ENCODE results near the gene NCL.
A peak's percentile ranks its signal among the peaks of the same experiment; 100 is the strongest.
"Not testable (repeated sequence)": the region's sequence is repeated elsewhere in the genome, so short reads cannot be mapped to it uniquely, and the experiment has no call there.

Gene NCL

DNA sequence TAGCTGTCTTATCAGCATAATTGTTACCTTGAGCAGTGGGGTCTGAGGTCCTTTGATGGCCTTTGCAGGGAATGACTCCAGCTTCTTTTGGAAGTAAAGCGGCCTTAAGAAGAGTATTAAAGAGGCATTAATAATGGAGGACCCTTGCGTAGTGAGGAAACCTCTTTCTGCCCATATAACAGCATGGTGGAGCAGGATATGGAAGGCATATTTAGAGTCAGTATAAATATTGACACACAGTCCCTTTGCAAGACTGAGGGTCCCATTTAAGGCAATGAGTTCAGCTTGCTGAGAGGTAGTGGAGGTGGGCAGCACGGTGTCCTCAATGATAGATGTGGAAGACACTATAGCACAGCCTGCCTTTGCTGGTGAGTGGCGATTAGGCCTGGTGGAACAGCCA is 32.7 kb downstream of the NCL start:
- DNase-seq (ENCODE audit: low spot score) (no peak), FAIRE-seq (peak; percentile 42)

DNA sequence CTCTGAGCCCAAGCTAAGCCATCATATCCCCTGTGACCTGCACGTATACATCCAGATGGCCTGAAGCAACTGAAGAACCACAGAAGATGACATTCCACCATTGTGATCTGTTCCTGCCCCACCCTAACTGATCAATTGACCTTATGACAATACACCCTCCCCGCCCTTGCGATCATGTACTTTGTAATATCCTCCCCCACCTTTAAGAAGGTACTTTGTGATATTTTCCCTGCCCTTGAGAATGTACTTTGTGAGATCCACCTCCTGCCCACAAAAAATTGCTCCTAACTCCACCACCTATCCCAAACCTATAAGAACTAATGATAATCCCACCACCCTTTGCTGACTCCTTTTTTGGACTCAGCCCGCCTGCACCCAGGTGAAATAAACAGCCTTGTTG is 33.8 kb downstream of the NCL start:
- not testable (repeated sequence) for FAIRE-seq; DNase-seq (ENCODE audit: low spot score)

DNA sequence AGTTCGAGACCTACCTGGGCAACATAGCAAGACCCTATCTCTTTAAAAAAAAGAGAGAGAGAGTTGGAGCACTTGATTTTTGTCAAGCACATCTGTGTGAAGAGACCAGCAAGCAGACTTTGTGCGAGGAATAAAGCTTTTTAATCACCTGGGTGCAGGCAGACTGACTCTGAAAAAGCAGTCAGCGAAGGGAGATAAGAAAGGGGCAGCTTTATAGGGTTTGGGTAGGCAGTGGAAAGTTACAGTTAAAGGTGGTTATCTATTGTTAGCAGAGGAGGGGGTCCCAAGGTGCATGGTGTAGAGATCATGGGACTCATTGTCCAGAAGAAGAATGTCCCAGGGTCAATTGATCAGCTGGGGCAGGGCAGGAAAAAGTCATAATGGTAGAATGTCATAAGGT is 34.4 kb downstream of the NCL start:
- FAIRE-seq, result no peak
- DNase-seq (ENCODE audit: low spot score), result no peak

DNA sequence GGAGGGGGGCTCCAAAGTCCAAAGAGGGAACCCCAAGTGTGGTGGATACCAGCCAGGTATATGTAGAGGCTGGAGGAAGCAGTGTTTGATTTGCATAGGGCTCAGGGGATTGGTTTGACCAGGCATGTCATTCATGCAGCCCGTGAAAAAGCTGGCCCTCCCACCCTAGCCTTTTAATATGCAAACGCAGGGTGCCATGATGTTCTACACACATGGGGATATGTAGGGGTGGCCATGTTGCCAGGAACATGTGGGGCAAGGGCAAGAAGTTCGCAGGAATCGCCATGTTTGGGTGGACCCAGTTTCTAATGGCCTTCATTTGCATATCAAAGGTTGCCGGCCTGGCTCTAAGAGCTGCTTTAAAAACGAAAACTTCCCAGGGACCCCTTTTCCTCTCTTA is 35.1 kb downstream of the NCL start:
- no peak for FAIRE-seq
- DNase-seq (ENCODE audit: low spot score), result no peak

DNA sequence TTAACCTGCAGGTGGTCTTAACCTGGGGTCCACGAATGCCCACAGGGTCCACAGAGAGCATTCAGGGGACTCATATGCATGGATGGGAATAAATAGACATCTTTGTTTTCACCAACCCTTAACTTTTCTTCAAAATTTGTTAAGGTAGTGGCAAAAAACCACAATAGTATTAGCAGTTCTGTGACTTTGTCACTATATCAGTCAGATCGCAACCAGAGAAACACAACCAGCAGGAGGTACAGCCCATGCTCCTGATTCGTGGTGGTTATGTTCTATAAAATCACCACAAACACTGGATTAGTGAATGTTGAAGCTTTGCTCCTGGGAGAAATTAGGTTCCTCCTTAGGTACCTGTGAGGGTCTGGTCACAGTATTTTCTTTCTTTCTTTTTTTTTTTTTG is 37.2 kb downstream of the NCL start:
- FAIRE-seq, result no peak
- no peak for DNase-seq (ENCODE audit: low spot score)

DNA sequence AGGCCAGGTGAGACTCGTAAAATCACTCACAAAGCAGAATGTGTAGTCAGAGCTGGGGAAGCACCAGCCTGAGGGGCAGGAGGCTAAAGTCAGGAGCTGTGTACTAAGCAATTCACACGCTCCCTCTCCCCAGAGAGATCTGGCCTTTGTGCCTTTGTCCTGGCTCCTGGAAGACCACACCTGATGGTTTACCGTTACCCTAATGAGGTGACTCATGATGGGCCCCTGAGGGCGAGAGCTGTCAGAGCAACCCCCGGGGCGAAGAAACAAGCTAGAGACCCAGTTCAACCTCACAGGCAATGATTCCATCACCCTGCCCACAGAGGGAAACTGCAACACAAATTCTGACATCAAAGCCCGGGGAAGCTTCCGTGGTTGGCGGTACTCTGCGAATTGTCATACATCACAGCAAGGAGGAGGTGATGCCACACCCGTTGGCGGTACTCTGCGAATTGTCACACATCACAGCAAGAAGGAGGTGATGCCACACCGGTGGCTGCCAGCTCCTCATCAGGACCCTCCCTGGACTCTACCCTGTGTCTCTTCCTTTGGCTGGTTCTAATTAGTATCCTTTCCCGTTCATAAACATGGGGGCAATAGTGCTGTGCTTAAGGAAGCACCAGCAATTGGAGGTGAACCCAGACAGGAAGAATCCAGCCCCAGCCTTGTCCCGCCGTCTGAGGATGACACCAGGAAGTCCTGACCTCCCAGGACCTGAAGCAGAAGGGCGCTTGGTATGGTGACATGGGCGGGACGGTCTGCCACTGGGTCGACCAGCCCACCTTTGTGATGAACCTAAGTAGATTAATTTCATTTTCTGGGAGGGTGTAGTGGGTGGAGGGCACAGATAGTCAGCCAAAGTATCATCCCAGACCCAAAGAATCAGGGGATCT is 38.2 kb downstream of the NCL start:
- no peak for FAIRE-seq

DNA sequence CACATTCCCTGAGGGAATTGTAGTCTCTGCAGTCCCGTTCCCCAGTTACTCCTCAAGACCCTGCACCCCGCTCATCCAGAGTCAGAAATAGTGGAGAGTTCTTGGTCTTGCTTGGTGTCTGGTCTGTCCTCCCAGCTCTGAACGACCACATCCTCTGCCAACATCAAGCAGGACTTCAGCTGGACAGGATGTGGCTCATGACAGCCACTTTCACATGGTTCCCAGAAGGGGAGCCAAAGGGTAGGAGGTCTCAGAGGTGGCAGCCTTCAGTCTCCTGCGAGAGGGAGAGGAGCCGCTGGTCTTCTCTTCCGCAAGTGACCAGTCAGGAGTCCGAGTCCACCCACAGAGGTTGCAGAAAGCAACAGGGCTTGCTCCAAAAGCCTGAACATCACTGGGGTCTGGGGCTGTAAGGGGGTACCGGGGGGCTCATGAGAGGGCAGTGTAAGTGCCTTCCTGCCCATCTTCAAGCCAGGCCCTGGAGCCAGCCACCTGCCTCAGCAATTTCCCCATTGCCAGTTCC is 38.9 kb downstream of the NCL start:
- FAIRE-seq (no peak), DNase-seq (ENCODE audit: low spot score) (no peak)

More for the DNA sequence above, 38.2 kb downstream of the NCL start:
- no peak for DNase-seq (ENCODE audit: low spot score)

DNA sequence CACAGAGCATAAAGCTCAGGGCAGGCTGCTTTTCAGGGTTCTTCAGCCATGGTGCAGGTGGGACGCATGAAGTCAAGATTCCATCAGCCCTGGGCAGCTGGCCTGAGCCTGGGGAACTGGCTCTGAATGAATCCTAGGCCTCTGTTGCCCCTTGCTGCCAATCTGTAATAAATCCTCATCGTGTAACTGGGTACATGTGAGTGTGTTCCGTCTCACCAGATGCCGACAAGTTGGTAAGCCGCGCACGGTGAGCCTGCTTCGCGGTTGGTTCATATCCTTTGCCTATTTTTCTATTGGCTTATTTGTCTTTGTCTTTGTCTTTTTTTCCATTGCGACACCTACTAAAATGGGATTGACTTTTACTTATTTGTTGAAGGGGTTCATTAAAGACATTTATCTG is 41.1 kb downstream of the NCL start:
- DNase-seq (ENCODE audit: low spot score), result no peak
- FAIRE-seq, result no peak

DNA sequence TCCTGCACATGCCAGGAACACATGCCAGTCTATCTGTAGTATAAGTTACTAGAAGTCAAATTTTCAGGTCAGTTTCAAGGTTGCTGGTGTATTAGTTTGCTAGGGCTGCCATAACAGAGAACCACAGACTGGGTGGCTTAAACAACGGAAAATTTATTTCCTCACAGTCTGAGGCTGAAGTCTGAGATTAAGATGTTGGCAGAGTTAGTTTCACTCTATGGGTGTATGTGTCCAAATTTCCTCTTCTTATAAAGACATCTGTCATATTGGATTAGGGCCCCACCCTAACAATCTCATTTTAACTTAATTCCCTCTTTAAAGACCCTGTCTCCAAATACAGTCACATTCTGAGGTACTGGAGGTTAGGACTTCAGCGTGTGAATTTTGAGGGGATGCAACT is 42.2 kb downstream of the NCL start:
- no peak for FAIRE-seq
- DNase-seq (ENCODE audit: low spot score), result no peak

DNA sequence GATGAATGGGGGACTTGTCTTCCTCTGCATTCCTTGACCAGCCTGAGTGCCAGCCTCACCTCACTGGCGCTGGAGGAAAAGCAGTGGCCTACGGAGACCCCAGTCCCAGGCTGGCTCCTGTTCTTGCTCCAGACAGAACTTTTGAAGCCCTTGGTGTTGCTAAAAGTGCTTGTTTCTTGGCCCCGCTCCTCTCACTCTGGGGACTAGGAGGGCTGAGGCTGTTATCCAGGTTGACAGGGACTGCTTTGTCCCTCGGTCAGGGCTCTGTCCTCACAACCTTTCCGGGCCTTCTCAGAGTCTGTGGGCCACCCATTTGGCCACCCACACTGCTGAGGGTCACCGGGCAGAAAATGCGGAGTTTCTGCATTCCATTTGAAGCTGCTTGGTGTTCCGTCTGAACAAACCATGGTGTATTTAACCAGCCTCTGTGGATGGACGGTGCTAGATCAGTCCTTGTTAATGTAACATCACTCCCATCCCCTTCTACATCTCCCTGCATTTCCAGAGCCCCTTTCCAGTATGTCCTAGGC is 43.2 kb downstream of the NCL start:
- FAIRE-seq, result no peak
- DNase-seq (ENCODE audit: low spot score), result no peak

DNA sequence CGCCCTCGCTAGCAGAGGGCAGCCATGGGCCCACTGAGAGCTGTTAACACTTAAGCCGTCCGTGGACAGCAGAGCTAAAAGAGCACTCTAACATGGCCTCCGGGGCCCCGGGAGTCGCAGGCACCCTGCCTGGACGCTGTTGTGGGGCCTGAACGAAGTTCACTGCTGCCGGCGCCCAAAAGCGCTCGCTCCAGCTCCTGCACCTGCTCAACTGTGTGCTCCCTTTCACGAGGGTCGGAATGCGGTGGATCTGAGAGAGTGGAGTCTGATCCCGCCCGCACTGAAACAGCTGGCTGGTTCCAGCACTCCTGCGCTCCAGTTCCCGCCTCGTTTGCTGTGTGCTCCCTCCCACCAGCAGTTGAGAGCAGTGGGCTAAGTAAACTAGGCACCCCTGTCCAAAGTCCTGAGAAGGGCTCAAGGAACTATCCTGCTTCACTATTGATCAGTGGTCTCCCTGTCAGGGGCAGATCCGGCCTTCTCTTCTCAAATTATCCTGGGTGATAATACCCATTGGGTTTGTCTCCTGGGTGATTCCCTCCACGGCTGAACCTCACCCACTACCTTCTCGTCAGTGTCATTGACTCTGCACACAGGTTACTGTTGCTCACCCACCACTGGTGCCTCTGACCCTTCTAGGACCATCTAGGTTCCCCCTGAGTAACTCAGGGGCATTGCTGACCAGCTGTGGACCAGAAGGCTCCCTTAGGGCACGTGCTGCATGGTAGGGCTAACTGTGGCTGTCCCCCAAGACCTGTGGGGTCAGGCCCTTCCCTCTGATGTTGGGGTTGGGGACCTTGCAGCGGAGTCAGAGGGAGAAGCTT is 45.3 kb downstream of the NCL start:
- no peak for DNase-seq (ENCODE audit: low spot score)
- FAIRE-seq, result no peak

DNA sequence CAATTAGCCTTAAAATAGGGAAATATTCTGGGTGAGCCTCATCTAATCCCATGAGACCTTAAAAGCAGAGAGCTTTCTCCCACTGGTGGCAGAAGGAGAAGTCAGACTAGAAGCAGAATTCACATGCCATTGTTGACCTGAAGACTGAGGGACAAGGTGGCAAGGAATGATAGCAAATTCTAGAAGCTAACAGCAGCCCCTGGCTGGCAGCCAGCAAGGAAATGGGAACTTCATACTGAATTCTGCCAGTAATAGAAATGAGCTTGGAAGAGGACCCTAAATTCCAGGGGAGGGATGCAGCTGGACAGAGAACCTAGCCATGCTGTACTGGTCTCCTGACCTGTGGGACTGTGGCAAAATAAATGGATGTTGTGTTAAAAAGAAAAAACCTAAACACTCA is 49.3 kb downstream of the NCL start:
- DNase-seq (ENCODE audit: low spot score), result no peak
- no peak for FAIRE-seq

DNA sequence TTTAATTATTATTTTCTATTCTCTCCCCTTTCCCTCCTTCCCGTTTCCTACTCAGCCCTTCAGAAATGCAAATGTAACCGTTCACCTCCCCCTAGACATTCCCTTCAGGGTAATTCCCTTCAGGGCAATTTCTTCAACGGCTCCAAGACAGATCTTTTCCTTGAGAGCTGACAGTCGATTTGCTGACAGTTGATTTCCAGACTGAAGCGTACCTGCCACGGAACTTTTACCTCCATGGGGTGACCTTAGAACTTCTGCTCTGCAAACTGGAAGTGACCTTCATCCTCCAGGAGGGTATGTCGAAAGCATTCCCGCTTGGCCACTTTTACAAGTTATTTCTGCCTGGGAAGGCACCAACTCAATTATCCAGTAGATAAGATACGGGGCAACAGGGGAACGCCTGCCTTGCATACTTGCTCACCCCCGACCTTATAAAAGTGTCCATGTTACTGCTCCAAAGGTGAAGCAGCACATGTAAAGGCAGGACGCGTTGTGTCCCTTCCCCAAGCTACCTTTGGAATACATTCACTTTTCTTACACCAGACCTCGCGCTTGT is 50.3 kb downstream of the NCL start:
- no peak for DNase-seq (ENCODE audit: low spot score)

DNA sequence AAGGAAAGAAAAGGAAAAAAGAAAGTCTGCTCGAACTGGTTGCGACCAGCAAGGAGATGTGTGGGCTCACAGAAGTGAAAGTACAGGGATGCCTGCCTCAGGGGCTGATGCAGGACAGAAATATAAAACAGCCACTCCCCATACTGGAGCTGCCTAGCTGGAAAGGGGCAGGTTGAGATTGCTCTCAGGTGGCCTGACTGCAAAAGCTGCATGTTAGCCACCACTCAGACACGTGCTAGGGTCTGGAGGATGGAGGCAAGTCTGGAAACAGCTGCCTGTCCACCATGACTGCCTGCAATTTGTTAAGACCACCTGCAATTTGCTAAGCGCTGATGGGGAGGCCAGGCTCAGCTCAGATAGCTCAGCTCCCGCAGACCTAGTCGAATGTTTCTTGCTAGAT is 50.8 kb downstream of the NCL start:
- no peak for DNase-seq (ENCODE audit: low spot score)
- FAIRE-seq, result no peak

More for the DNA sequence above, 50.3 kb downstream of the NCL start:
- FAIRE-seq, result no peak

DNA sequence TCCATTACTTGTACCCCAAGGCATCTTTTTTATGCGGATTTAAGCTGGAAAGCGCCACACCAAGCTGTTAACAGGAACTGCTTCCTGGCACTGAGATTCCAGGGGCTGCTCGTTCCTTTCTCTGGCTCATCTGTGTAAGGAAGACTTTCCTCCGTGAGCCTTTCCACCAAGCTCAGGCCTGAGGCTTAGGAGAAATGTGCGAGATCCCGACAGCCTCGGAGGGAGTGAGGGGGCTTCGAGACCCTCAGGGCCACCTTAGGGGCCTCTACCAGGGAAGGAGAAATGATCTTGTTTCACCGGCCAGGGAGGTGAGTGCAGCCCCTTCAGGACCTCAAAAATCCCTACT is 51.7 kb downstream of the NCL start:
- no peak for FAIRE-seq

DNA sequence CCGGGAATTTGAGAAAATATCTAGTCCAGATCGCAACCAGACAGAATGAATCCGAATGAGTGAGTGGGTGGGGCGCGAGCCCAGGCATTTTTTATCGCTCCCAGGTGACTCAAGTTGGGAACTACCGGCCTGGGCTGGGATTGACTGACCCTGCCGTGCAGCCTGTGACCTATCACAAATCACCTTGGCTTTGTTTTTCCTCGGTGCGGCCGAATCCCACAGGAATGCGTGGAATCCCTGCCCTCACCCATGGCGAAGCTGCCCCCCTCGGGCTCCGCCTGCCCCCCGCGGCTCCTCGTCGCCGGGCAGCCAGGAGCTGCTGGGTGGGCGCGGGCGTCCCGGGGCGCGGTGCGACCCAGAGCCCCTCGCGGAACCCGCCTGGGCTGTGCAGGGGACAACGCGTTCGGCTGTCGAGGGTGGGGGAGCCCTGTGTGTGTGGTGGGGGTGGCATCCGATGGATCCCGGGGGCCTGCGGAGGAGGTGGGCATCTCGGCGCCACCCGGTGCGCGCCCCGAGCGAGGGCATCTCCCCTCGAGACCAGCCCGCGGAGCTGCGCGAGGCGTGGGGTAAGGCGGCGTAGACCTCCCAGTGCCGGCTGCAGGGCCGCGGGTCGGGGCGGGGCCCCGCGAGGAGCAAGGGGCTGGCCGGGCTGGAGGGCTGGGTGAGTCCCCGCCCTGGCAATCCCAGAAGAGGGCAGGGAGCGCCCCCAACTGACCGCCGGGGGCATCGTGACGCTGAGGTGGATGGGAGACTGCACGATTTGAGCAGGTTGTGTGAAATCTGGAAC is 52.3 kb downstream of the NCL start:
- peak; percentile 90 for DNase-seq (ENCODE audit: low spot score)
- peak; percentile 42 for FAIRE-seq

More for the DNA sequence above, 51.7 kb downstream of the NCL start:
- DNase-seq (ENCODE audit: low spot score), result no peak

DNA sequence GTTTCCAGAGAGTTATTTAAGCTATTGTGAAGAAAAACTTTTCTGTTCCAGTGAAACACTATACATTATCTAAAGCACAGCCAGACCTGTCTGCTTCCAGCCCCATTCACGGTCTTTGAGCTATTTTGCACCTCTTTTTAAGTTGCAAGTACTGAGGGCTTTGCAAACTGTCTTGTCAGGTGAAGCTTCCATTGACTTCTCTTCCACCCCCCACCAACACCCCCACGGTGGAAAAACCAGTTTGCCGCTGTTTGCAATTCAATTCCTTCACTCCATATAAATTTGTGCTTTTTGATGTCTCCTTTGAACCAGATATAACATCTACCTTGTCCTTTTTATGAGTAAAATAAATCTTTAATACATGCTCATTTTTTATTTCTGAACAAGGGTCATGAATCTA is 53.0 kb downstream of the NCL start:
- no peak for FAIRE-seq
- DNase-seq (ENCODE audit: low spot score), result no peak

DNA sequence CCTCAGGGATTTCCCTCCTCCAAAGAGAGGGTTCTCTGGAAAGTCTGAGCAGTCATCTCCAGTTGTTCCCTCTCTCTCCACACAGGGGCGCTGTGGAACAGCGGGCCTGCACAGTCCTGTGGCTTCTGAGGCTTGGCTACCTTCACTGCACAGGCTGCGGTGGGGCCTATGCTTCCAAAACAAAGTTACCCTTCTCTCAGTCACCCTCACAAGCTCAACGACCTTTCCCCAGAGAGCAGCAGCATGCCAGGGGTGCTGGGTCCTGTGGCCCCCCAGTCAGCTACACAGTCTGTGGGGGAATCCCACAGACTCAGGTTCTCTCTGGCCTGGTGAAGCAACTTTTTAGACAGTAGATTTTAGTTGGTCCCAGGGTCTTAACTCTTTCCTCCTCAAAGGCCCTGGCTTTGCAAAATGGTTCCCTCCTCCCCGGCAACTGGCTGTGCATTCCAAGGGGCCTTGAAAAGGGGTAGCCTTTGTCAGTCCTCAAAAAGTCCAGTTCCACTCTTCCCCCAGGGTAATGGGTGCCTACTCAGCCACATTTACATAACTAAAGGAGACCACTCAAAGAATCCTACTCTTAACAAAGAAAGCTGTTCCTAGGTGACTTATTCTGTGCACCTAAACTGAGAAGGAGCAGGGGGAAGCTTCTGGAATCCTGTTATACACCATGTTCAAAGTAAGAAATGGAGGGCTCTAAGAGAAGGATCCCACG is 53.8 kb downstream of the NCL start:
- FAIRE-seq (no peak), DNase-seq (ENCODE audit: low spot score) (no peak)

DNA sequence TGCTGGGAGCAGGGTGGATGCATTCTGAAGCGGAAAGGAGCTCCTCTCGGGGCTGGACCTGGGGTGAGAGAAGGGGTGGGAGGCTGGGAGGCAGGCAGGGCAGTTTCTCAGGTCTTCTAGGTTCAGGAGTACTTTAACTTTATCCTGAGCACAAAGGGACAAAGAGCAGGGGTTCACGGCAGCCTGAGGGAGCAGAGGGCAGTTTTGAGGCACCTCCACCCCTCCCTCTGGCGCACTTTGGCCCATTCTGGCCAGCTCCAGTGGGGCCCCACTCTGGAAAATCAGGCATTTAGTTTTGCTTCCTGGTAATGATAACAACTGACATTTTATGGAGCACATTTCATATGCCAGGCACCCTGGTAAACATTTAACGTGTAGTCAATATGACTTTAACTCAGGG is 54.5 kb downstream of the NCL start:
- DNase-seq (ENCODE audit: low spot score) (no peak), FAIRE-seq (no peak)

DNA sequence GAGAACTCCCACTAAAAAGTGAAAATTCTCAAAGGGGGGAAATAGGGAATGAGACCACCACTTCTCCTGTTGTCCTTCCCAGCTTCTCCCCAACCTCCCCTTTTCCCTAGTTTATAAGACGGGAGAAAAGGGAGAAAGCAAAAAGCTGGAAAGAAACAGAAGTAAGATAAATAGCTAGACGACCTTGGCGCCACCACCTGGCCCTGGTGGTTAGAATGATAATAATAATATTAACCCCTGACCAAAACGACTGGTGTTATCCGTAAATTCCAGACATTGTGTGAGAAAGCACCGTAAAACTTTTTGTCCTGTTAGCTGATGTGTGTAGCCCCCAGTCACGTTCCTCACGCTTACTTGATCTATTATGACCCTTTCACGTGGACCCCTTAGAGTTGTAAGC is 56.0 kb downstream of the NCL start:
- FAIRE-seq; DNase-seq (ENCODE audit: low spot score): not testable (repeated sequence)
